Vagina (tissue), 2 donors: ENCODE data around the gene NALCN. TPM values are rescaled to one million over a fixed set of nuclear protein-coding genes. Genes with fewer than 3 reads are reported as not detected.

ENCODE experiments used
- DNase-seq, 2 donors: peaks; one replicate each; pipeline ENCODE4 v3.0.0-alpha.2; 2017; ENCODE audit errors: extremely low spot score in 2 of 2
- H3K27ac ChIP-seq: fragments of 200-600 bp; sonication (generic); one replicate; pipeline ENCODE4 v1.5.1; 2019
- H3K27me3 ChIP-seq: fragments of 200-600 bp; sonication (generic); one replicate; pipeline ENCODE4 v1.5.1; 2019
- H3K36me3 ChIP-seq, 2 donors: fragments of 200-600 bp; sonication (generic); one replicate each; pipeline ENCODE4 v1.5.1; 2017 to 2019
- H3K4me1 ChIP-seq: fragments of 200-600 bp; sonication (generic); one replicate; pipeline ENCODE4 v1.5.1; 2019
- H3K4me3 ChIP-seq, 2 donors: fragments of 200-600 bp; sonication (generic); 1 replicate in 1 of 2; 2 replicates in 1 of 2; pipeline ENCODE4 v1.5.1; 2016 to 2019
- H3K9me3 ChIP-seq: fragments of 200-600 bp; sonication (generic); one replicate; pipeline ENCODE4 v1.5.1; 2019
- CTCF ChIP-seq, 3 experiments: fragments of 450-650 bp in 2 of 3; fragments of 200-600 bp in 1 of 3; sonication (generic) in 1 of 3; IDR thresholded peaks; one replicate each; pipeline ENCODE4 v1.5.1; 2017 to 2019; ENCODE audit warnings: antibody characterized with exemption in 3 of 3, mild to moderate bottlenecking in 2 of 3, moderate library complexity in 2 of 3
- POLR2A ChIP-seq, 2 donors: fragments of 450-650 bp; IDR thresholded peaks; one replicate each; pipeline ENCODE4 v1.6.1; 2017; ENCODE audit warnings: antibody characterized with exemption in 2 of 2, mild to moderate bottlenecking in 2 of 2, moderate library complexity in 2 of 2
- POLR2AphosphoS5 ChIP-seq, 2 donors: sonication (generic); formaldehyde crosslinking; IDR thresholded peaks; one replicate each; pipeline ENCODE4 v1.9.0; 2017; ENCODE audit warnings: antibody characterized with exemption in 2 of 2, mild to moderate bottlenecking in 2 of 2, low read depth in 1 of 2; ENCODE audit not compliant: insufficient read depth in 1 of 2
- intact Hi-C: fragments of 100-400 bp; cut with DNase I; formaldehyde crosslinking; loops from one replicate; pipeline ENCODE4 v1.15.1; 2023
- total RNA-seq: library from RNA; depleted of rRNA; stranded (reverse); fragments of >200 nt; gene quantifications from one replicate; pipeline ENCODE4 v1.2.3, GENCODE V29; 2016

Gene NALCN
- total RNA-seq, 1 donor from 2014 or later = 1.7 TPM

DNA sequence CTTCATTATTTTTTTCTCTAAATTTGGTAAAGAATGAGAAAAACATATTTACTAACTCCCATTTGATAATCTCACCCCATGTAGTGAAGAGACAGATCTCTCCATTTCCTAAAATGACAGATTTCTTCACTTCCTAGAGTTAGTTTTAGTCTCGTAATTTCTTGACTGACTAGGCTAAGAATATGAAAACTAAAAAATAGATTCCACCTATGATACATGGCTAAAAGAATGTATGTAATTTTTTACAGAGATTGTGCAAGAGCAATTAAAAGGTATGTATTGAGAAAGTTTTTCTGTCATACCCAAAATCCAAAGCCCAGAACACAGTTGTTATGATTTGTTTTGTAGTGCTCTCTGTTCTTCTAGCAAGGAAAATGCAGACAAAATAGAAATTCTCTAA lies 9.5 kb downstream of the NALCN start:
- TF ChIP-seq POLR2A (IDR thresholded peaks at IDR 0.05) (no peak), POLR2AphosphoS5 (IDR thresholded peaks at IDR 0.05; ENCODE audit: insufficient read depth in 1 of 2, low read depth in 1 of 2) (no peak), CTCF (IDR thresholded peaks at IDR 0.05) (no peak)

GRCh38 chr13:101401196-101401595 lies 15.1 kb downstream of the NALCN start:
- no peak overlapping the region for H3K4me3 ChIP-seq
- no peak for DNase-seq
- TF ChIP-seq CTCF (IDR thresholded peaks at IDR 0.05) (no peak), POLR2A (IDR thresholded peaks at IDR 0.05) (no peak), POLR2AphosphoS5 (IDR thresholded peaks at IDR 0.05; ENCODE audit: insufficient read depth in 1 of 2, low read depth in 1 of 2) (no peak)
- H3K9me3 ChIP-seq = no peaks in the 10 kb centered on the region
- no peaks in the 10 kb centered on the region for H3K4me1 ChIP-seq
- H3K36me3 ChIP-seq = no peaks in the 10 kb centered on the region
- intact Hi-C loops = no loop called here
- H3K27me3 ChIP-seq = no peaks in the 10 kb centered on the region
- H3K27ac ChIP-seq = no peak overlapping the region

More for the DNA sequence above, 9.5 kb downstream of the NALCN start:
- no peaks in the 10 kb centered on the region for H3K36me3 ChIP-seq
- no peaks in the 10 kb centered on the region for H3K9me3 ChIP-seq
- no peak for DNase-seq
- intact Hi-C loops = no loop called here
- H3K27ac ChIP-seq = no peak overlapping the region
- no peak overlapping the region for H3K4me3 ChIP-seq
- H3K4me1 ChIP-seq = no peaks in the 10 kb centered on the region
- no peaks in the 10 kb centered on the region for H3K27me3 ChIP-seq

DNA sequence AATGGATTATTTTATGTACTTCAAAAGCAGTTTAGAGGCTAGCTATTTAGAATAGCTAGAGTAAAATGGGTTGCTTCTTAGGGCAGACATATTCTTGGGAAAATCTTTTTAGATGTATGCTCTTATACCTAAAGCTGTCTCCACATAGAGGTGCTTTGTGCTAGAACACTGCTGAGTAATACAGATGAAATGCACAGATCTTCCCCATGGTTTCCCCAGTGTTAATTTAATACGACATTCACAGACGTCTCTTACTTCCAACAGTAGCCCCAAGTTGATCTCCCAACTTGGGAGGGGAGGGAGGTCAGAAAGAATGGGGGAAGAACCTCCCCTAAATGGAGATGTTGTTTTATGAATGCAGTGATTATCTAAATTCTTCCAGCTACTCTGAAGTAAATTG lies 16.9 kb downstream of the NALCN start:
- H3K36me3 ChIP-seq = no peaks in the 10 kb centered on the region
- DNase-seq = no peak
- no peak overlapping the region for H3K4me3 ChIP-seq
- no peaks in the 10 kb centered on the region for H3K4me1 ChIP-seq
- TF ChIP-seq CTCF (IDR thresholded peaks at IDR 0.05) = no peak
- TF ChIP-seq POLR2AphosphoS5 (IDR thresholded peaks at IDR 0.05; ENCODE audit: insufficient read depth in 1 of 2, low read depth in 1 of 2) = no peak
- TF ChIP-seq POLR2A (IDR thresholded peaks at IDR 0.05) = no peak
- H3K9me3 ChIP-seq = no peaks in the 10 kb centered on the region
- intact Hi-C loops = no loop called here
- H3K27ac ChIP-seq = no peak overlapping the region
- H3K27me3 ChIP-seq = no peaks in the 10 kb centered on the region

DNA sequence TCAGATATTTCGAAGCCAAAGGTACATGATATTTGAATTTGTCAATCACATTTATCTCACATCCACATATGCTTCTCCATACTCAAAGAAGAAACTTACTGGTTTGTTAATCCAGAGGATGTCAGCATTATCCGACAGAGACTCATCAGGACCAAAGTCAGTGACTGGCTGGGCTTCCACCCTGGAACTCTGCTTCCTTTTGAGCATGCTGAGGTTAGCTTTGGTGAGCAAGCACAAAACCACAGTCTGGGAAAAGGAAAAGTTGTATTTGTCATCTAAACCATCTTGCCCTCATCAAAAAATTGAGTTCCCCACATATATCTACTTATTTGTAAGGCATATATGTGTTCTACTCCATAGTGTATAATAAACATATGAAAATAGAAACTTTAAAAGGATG lies 17.4 kb downstream of the NALCN start:
- no peaks in the 10 kb centered on the region for H3K4me1 ChIP-seq
- DNase-seq = no peak
- H3K27ac ChIP-seq = no peak overlapping the region
- no peaks in the 10 kb centered on the region for H3K27me3 ChIP-seq
- H3K9me3 ChIP-seq = no peaks in the 10 kb centered on the region
- no peak overlapping the region for H3K4me3 ChIP-seq
- TF ChIP-seq CTCF (IDR thresholded peaks at IDR 0.05) (no peak), POLR2A (IDR thresholded peaks at IDR 0.05) (no peak)
- no peaks in the 10 kb centered on the region for H3K36me3 ChIP-seq
- intact Hi-C loops = no loop called here

DNA sequence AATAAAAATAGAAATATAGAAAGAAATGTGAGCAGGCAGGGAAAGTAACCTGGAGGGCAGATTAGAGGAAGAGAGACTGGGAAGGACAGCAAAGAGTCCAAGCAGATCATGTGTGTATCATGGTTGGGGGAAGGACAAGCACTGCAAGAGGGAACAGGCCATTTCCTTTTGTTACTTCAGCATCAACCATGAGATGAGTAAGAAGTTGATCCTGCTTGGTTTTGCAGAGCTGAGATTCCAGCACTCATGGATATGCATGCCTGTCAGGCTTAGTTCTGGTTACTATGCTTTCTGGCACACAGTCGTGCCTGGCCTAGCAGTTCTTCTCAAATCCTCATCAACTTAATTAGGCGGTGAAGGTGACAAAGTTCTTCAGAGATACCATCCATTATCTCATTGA lies 18.1 kb downstream of the NALCN start:
- Histone ChIP-seq H3K4me3 (no peak overlapping the region), H3K4me1 (no peaks in the 10 kb centered on the region), H3K36me3 (no peaks in the 10 kb centered on the region), H3K27me3 (no peaks in the 10 kb centered on the region), H3K9me3 (no peaks in the 10 kb centered on the region), H3K27ac (no peak overlapping the region)
- intact Hi-C loops = no loop called here
- TF ChIP-seq CTCF (IDR thresholded peaks at IDR 0.05) = no peak
- TF ChIP-seq POLR2A (IDR thresholded peaks at IDR 0.05) = no peak
- no peak for TF ChIP-seq POLR2AphosphoS5 (IDR thresholded peaks at IDR 0.05; ENCODE audit: insufficient read depth in 1 of 2, low read depth in 1 of 2)
- DNase-seq = no peak
